Fibroblast of gingiva (primary cell): ENCODE results near the gene SMIM32.

Source experiments
- DNase-seq: peaks from one replicate; pipeline ENCODE4 v3.0.0-alpha.2; 2011; ENCODE audit warnings: low read depth

The SMIM32 gene

DNA sequence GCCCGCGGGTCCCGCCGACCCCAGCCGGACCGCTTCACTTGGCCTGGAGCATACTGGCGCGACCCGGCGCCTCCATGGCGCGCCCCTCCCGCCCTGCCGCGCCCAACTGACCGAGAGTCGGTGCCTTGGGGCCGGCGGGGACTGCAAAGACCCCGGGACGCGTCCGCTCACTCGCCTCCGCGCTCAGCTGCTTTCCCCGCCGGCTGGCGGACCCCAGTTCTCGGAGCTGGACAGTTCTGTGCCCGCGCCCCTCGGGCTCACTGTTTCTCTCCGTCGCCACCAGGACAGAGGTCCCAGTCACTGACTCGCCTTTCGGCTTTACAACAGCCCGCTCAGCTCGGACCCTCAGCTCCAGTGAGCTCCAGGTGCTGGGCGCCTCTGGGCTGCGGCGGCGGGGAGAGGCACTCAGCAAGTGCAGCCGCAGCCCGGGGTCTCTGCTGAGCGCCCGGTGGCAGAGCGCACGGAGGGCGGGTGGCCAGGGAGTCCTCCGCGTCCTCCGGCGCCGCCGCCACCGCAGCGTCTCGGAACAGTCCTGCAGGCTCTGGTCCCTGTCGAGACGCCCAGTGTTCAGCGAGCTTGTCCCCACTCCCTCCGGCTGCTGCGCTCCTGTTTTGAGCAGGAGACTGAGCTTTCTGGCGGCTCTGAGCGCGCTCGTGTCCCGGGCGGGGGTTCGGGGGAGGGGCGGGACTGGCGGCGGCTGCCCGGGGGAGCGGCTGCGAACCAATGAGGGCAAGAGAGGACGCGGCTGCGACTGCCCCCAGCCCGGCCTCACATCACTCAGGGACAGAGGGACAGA, at the start of gene SMIM32:
TSS of gene SMIM32 (minus strand) at position 637 of the 796 bp plus-strand sequence. CDS start 638 bp downstream, outside the sequence.
- DNase-seq, result no peak

DNA sequence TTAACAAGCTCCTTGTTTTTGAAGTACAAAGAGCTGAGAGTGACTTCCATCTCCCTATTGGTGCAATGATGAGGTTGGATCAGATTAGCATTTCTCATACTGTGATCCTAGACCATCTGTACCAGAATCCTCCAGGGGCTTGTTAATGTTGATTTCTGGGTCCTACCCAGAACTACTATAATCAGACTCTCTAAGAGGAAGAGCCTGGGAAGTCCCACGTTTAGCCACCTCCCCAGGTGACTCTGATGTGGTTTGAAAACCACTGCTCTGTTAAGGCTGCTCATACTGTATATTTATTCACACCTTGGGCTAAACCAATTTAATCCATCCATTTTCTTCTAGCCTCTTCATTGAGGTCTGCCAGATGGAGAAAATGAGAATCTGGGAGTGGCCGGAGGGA, 49.6 kb upstream of the SMIM32 start:
- no peak for DNase-seq

DNA sequence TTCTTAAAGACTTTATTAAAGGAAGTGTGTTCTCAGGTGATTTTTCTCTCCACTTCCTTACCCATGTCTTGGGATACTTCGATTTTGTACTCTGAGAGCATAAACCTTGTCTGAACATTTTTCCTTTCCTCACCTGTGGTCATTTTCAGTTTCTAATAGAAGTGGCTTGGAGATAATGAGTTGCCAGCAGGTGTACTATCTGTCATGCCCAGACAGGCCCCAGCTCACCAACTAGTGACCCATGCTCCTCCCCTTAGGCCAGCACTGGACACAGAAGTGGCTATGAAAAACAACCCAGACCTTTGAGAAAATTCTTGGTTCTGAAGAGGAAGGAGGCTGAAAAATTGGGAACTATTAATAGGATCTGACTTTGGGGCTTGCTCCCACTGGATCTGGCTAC, 49.2 kb upstream of the SMIM32 start:
- DNase-seq, result no peak

DNA sequence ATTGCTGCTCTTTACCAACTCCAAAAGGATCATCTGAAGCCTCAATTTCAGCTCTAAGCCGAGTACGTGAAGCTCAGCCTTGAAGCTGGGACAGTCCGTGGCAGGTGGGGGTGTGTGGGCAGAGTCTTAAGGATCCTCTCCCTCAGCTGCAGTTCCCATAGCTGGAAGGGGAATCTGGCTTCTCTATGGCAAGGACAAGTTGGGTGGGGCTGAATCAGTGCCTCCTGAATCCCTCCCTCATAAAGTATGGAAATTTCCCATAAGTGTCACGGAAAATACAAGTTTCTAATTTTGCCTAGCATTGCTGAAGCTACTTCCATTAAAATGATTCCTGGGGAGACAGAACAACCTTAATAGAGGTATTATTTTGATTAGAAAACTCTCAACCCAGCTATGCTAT, 47.9 kb upstream of the SMIM32 start:
- no peak for DNase-seq

DNA sequence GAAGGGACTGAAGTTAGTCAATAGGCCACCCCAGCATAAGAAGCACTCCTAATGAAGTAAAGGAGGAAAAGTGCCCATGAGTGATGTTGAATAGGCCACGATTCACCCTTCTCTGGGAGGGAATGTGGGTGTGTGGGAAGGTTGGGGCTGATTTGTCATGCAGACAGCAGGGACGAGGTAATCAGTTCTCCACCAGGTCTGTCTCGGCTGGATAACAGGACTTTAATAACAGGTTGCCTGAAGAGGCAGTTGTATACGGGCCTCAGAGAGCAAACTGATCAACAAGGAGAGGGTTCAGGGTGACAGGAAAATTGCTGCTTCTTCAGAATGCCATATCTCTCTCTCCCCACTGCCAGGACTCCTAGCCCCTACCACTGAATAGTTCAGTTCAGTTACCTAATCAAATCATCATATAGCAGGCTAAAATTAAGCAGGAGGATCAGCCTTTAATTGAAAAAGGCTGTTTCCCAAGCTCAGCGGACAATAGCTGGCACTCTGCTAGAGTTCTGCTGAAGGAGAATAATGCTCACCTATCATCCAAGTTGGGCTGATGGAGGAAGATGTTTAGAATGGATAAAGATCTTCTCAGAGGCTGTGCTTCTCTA, 43.6 kb upstream of the SMIM32 start:
- no peak for DNase-seq

DNA sequence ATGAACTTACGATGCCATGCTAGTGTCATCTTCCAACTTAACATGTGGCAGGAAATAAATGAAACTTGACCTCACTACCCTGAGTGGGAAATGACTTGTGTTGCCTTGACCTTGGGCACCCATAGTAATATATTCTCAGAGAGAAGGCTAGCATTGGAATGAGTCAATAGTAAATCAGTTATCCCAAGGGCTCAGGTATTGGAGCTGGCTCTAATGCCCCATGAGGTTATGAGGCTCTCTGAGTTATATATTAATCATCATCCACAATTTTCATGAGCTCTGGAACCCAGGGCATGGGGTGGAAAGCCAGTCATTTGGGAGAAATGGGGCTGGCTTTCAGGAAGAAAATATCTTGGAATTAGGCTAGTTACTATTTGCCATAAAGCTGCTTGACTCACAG, 42.4 kb upstream of the SMIM32 start:
- DNase-seq, result no peak

DNA sequence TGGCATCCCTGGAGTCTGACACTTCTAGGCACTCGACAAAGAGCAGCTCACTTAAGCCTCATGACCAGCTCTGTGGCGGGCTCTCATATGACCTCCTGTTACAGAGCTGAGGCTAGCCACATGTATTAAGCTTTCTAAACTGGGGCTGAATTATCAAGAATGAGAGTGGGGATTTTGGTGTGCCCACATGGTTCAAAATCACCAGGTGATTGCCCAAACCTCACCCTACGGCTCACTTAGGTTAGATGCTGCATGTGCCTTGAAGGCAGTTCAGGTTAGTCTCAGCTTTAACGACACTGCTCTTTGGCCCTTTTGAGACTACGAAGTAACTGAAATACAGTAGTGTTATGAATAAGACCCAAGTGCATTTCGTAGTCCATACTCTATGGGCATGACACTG, 39.4 kb upstream of the SMIM32 start:
- DNase-seq, result no peak

DNA sequence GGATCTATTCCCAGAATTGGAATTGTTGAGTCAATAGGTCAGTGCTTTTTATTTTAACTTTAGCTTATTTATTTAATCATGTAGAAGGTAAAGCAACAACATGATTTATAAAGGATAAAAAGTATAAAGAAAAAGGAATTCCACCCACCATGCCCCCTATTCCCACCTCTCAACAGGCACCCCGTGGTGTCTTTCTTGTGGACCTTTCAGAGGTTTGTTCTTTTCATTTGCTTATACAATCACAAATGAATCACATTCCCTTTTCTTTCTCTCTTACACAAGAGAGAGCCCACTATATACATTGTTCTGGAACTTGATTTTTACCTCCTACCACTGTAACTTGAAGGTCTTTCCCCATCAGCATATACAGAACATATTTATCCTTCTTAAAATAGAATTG, 37.2 kb upstream of the SMIM32 start:
- DNase-seq, result no peak

DNA sequence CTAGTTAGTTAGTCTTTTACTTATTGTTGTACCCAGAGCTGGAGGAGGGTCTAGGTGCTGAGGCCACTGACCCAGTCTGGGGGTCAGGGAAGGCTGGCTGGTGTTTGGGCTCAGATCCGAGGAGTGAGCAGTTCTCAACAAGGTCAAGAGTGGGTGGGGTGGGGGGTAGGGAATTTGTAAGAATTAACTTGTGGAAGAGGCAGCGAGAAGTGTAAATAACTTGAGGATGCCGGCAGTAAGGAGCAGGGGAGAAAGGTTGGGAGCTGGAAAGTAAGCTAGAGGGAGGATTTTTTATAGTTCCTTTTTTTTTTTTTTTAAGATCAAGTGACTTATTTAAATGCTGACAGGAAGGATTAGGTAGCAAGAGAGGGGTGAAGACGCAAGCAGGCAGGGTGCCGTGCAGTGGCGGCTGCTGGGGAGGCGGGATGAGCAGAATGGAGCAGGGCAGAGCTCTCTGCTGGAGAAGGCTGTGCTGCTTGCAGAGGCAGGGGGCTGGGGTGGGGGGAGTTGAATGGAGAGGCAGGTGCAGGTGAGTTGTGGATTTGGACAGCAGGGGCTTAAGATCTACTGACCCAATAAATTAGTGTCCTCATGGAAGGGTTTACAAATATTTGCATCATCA, 35.3 kb upstream of the SMIM32 start:
- no peak for DNase-seq

DNA sequence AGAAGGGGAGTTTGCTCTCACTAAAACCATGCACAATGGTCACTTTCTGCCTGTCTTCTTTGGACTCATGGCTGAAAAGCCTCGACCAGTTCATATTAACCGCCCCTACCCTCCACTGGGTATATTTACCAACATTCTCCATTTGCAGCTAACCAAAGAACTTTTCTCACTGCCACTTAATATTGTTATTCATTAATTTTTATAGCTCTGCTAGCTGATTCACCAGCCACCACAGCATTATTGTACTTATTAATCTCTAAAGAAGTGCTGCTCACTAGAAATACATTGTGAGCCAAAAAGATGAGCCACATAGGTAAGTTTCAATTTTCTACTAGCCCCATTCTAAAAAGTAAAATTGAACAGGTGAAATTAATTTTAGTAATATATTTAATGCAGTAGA, 33.4 kb upstream of the SMIM32 start:
- DNase-seq, result no peak

DNA sequence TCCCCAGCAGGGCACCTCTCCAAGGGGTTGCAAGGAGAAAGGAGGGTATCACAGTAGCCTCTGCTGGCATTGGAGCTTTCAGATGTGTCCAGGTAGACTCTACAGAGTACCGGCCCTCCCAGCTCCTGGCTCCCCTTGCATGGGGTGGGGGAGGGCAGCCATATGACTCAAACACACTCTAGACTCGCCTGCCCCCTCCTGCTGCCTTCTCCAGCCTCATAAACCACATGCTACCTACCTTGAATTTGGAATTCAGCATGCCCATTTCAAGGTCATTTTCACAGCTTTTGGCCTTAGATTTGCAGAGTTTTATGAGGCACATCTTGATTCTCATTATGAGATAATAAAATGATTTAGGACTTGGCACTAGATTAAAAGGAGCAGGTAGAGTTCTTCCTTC, 32.8 kb upstream of the SMIM32 start:
- no peak for DNase-seq

DNA sequence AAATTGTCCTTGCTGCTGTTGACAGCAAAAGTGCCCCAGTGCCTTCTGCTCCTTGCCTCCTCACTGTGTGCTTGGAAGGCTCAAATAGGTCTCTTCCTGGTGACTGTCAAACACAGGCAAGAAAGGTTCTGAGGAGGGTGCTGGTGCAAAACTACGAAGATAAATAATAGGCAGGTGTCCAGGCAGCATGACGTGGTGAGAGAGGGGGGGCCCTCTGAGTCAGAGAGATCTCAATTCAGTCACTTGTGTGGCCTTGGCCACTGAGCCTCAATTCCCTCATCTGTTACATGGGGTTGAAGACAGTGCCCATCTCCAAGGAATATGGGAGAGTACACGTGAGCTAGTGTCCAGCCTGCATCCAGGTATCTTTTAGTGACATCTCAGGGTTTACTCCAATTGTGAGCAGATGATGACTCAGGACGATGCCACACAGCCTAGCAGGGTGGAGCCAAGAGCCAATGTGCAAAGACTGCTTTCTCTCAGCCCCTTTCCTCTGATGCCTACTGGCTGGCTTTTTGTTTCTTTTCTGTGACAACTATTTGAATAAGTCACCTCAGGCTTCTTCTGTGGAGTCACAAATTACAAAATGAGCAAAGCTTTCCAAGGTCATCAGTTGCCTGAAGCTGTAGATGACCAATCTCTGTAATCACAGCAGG, 29.7 kb upstream of the SMIM32 start:
- no peak for DNase-seq

DNA sequence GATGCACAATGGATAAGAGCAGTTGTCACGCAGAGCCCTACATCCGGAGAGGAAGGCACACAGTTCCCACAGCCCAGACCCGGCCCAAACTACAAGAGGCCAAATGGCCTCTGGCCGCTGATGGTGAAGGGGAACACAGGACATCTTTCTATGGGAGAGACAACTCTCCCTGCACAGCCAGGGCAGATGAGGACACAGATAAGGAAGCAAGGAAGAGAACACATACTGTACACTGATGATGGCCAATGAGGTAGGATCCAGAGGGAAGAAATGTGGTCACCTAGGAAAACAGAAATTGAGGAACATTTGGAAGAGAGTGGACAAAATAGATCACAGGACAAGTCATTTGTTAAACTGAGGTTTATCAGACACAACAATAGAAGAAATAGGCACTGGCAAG, 28.4 kb upstream of the SMIM32 start:
- DNase-seq, result no peak

DNA sequence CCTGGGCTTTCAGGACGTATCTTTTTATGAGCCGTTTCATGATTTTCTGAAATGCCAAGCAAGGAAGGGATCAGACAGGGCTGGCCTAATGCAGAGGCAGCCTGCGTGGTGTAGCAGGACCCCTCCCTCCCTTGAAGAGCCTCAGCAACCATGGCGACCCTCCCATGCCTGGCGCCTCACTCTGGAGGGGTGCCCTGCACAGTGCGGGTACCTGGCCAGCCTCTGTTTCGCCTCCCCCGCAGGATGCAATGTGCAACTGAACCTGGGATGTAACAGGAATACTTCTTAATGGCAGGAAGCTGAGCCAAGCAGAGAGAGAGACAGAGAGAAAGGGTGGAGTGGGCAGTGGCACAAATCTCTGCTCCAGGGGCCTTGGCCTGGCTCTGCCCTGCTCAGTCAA, 23.3 kb upstream of the SMIM32 start:
- DNase-seq, result no peak

DNA sequence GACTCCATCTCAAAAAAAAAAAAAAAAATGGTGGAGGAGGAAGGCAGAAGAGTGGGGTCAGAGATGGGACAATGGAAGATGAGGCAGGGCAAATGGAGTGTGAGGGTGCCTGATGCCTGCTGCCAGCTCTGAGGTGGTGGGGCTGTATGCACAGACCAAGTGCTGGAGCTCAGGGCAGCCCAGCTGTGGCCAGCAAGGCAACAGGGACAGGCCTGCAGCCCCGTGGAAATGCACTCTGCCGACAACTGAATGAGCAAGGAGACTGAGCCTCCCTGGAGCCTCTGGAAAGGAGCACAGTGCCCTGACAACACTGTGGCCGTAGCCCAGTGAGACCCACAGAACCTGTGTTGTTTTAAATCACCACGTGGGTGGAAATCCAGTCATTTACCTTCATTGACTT, 22.9 kb upstream of the SMIM32 start:
- no peak for DNase-seq

DNA sequence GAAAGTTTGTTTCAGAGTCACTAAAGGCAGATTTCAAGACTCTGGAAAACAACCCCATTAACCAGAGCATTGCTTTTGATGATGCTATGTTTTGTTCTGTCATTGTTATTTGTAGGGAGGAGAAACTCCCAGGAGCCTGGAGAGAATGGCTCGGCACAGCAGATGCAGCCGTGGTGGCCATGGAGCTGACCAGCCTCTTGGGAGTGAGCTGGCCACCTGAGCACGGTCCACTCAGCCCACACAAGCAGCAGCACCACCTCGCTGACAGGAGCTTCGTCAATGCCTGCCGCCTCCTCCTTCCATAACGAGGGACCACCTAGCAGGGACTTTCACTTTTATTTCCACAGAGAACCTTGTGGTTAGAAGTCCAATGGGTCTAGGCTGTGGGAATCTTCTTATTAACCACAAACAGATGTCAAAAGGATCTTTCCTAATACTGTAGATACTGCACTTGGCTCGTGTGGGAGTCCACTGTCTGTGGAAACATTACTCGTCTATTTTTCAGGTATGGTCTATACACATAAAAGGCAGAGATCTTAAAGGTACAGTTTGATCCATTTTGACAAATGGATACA, 21.0 kb upstream of the SMIM32 start:
- peak; percentile 4 for DNase-seq

DNA sequence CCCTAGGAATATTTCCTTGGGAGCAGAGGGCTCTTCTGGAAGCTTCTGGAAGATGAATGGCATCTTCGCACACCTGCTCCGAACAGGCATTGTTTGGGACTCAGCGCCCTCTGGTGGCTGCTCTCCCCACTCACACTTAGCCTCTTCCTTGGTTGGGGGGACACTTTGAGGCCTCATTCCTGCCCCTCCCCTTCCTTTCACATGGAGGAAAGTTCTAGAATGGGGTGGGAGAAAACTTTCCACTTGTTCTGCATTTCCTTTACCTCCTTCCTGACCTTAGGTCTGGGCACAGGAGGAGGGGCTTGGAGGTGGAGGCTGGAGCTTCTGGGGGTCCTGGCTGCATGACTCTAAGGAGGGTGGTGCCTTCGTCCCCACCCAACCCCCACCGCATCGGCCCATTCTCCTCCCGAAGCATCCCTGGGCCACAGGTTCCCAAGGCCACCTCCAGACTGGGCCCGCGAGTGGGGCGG, 19.3 kb upstream of the SMIM32 start:
- peak; percentile 26 for DNase-seq

DNA sequence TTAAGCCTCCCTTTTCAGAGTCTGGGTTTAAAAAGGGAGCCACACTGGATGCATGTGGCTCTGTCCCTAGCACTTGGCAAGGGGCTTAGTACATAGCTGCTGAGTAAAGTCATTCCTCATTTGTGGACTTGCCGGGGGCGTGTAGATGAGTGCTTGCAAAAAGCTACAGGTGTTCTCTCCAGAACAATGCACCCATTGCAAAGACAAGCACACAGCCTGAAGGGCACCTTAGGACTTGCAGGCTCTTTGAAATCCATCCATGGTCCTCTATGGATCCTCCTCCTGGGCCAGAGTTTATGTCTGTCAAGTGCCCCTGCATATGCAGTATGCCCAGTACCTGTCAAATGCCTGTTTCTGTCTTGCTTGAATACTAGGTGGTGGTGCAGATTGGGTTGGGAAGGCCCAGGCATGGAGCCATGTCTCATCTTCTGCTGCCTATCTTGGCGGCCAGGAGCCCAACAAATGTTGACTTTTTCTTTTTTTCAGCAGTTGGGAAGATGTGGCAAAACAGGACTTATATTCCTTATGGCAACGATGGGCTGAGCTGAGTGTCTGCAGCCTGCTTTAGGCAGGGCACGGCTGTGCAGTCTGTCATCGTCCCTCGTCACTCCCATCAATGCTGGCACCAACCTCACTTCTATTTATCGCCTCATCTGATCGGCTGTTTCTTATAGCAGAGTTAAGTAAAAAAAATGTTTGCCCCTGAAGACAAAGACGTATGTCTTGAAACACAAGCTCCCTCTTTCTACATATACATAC, 18.5 kb upstream of the SMIM32 start:
- no peak for DNase-seq

DNA sequence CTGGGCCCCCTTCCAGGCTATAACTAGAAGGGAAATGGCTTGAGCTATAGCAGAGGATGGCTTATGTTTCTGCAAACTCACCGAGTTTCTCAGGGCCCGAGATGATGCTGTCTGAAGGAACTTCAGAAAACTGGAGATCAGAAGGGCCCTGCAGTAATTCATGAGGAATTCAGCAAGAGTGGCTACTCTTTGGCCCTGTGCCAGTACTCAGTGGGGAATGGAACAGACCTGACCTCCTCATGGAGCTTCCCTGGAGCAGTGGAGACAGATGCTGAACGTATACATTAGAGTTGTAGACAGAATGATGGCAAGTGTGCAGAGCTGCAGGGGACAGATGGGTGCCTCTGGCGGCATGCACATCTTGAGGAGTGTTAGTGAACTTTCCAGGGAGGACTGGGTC, 17.3 kb upstream of the SMIM32 start:
- no peak for DNase-seq

DNA sequence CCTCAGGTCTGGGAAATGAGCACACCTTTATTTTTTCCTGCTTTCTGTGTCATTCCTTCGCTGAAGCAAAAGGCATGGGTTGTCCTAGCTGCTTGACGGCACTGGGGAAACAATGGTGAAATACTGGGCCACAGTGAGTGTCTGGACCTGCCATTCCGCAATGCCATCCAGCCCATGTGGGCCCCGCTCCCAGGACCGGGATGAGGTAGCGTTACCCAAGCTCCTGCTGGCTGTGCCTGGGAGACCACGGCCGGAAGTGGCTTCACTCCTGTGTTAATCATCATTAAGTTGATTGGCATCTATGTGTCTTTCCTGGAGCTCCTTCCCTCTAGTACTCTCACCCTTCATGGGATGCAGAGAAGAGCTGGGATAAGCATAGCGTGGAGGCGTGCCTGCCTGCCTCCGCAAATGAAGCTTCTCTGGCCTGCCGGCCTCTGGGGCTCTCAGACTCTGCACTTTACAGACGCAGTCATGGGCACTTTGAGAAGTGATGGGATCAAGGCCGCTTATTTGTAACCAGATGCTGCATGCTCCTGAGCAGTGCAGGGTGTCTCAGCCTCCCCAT, 16.5 kb upstream of the SMIM32 start:
- no peak for DNase-seq

DNA sequence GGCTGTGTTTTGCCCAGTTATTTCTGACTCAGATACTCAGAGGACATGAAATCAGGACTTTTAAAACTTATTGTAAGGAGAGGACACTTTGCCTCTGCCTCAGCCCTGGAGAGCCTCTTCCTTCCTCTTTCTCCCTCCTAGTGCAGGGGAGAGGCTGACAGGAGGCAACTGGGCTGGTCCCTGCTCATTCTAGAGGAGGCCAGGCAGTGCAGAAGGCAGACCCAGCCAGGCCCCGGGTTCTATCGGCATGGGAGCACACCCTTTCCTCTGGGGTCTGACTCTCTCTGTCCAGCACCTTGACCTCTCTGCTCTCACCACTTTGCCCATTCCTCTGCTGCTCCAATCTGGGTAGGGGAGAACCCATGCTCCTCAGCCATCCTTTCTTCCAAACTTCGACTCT, 16.0 kb upstream of the SMIM32 start:
- no peak for DNase-seq
